ENCODE data around the gene RPAP3.

RPAP3 gene

GRCh38 chr12:47705566-47706425 lies at the start of gene RPAP3:
TSS of gene RPAP3 (minus strand) at chr12:47706030. CDS start at chr12:47702840, 3,190 bp downstream.
- DNase-seq: no peak

- no peak for DNase-seq
Observed at GRCh38 chr12:47754881-47755280, 49.1 kb upstream of the RPAP3 start.

- DNase-seq: no peak
Observed at GRCh38 chr12:47754126-47754525, 48.3 kb upstream of the RPAP3 start.

GRCh38 chr12:47753021-47754001 lies 47.5 kb upstream of the RPAP3 start:
- DNase-seq: no peak

GRCh38 chr12:47752552-47752951 lies 46.7 kb upstream of the RPAP3 start:
- DNase-seq: no peak

GRCh38 chr12:47752121-47752520 lies 46.3 kb upstream of the RPAP3 start:
- no peak for DNase-seq

- no peak for DNase-seq
Observed at GRCh38 chr12:47751561-47751960, 45.7 kb upstream of the RPAP3 start.

GRCh38 chr12:47750916-47751470 lies 45.2 kb upstream of the RPAP3 start:
- no peak for DNase-seq

- no peak for DNase-seq
Observed at GRCh38 chr12:47750229-47750798, 44.5 kb upstream of the RPAP3 start.

- no peak for DNase-seq
Observed at GRCh38 chr12:47748899-47749298, 43.1 kb upstream of the RPAP3 start.

- DNase-seq: no peak
Observed at GRCh38 chr12:47748507-47748828, 42.6 kb upstream of the RPAP3 start.

- DNase-seq: no peak
Observed at GRCh38 chr12:47747596-47748506, 42.0 kb upstream of the RPAP3 start.

GRCh38 chr12:47747126-47747525 lies 41.3 kb upstream of the RPAP3 start:
- no peak for DNase-seq

- no peak for DNase-seq
Observed at GRCh38 chr12:47746523-47746922, 40.7 kb upstream of the RPAP3 start.

- no peak for DNase-seq
Observed at GRCh38 chr12:47746073-47746472, 40.2 kb upstream of the RPAP3 start.

- DNase-seq: no peak
Observed at GRCh38 chr12:47745485-47746041, 39.7 kb upstream of the RPAP3 start.

GRCh38 chr12:47744778-47745436 lies 39.1 kb upstream of the RPAP3 start:
- no peak for DNase-seq

- DNase-seq: no peak
Observed at GRCh38 chr12:47744005-47744651, 38.3 kb upstream of the RPAP3 start.

GRCh38 chr12:47743311-47743860 lies 37.6 kb upstream of the RPAP3 start:
- DNase-seq: no peak

GRCh38 chr12:47742253-47742825 lies 36.5 kb upstream of the RPAP3 start:
- no peak for DNase-seq
